SHP77 (cell line): Measurements from ENCODE around the gene ERGIC1.
"Not testable (repeated sequence)": the region's sequence is repeated elsewhere in the genome, so short reads cannot be mapped to it uniquely, and the experiment has no call there.

ENCODE experiments used
- DNase-seq, 2 experiments: peaks; one replicate each; lab custom pipeline; 2025; lab: John Stamatoyannopoulos, UW

ERGIC1 gene

DNA sequence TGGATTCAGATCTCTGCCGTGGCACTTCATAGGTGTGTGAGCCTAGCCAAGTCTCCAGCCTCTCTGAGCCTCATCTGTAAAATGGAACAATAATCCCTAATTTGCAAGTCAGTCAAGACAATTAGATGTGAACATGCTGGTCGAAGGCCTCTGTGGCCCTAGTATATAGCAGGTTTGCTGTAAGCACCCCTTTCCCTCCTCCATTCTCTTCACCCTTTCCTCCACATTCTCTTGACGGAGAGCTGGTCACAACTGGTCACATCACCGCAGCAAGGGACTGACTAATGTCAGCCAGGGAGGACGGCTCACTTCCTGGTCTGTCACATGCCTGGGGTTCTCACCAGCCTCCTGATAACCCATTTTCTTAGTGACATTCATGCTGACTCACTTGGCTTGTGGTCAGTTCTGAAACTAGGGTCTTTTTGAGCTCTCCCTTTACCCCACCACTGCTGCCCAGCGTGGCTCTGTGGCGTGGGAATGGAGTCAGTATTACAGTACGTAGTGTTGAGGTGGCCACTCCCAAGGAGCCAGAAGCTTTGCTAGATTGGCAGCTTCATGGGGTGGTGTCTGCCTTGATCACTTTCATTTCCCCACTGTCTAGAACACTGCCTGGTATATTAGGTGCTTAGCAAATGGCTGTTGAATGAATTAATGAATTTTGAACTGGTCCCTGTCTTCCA, 47.8 kb downstream of the ERGIC1 start:
- no peak for DNase-seq

DNA sequence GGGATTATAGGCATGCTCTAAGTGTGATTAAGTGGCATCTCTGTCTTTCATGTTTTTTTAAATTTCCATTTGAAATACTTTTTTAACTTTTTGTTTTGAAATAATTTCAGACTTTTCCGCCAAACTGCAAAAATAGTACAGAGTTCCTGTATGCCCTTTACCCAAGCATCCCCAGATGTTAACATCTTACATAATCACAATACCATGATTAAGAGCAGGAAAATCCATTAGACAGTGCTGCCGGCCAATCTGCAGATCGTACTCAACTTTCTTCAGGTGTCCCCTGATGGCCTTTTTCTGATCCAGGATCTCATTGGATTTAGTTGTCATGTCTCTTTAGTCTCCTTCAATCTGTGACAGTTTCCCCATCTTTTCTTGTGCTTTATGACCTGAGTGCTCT, 49.0 kb downstream of the ERGIC1 start:
- no peak for DNase-seq

DNA sequence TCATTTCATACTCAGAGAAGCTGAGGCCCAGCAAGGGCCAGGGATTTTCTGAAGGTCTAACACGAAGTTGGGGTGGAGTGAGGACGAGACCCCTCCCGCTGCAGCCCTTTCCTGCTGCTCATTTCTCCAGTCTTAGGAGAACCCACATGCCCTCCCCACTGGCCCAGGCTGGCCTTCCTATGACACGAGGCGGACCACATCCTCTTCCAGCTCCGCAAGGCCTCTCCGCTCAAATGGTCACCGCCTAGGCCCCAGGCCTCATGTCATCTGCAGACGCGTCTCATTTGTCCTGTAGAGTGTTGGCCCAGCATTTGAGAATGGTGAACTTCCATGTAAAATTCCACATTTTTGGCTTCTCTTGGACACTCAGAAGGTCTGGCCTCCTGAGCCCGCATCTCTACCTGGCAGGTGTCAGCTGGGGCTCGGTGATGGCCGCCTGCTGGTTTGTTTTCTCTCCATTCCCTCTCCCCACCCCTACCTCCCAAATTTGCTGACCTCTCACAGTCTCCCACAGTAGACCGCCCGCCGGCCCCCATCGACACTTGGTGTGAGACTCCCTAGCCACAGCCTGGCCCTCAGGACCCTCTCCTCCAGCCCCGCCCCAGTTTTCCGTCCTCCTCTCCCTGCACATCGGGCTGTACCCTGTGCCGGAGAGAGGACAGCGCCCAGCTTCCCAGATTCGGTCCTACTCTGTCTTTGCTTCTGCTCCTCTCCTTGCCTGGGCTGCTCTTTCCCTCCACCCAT, 51.7 kb downstream of the ERGIC1 start:
- no peak for DNase-seq

DNA sequence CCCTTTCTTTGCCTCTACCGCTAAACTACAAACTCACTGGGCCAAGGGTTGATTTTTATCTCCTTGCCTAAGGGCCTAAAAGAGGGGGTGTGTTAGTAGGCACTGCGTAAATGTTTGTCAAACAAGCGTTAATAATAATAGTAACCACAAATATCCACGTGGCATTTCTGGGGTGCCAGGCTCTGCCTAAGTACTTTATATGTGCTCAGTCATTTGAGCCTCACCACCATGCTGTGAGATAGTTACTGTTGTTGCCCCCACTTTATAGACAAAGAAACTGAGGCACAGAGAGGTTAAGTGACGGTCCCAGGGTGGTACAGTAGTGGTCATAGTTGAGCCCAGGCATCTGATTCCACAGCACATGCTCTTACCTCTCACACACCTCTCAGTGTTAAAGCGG, 52.4 kb downstream of the ERGIC1 start:
- DNase-seq = no peak

DNA sequence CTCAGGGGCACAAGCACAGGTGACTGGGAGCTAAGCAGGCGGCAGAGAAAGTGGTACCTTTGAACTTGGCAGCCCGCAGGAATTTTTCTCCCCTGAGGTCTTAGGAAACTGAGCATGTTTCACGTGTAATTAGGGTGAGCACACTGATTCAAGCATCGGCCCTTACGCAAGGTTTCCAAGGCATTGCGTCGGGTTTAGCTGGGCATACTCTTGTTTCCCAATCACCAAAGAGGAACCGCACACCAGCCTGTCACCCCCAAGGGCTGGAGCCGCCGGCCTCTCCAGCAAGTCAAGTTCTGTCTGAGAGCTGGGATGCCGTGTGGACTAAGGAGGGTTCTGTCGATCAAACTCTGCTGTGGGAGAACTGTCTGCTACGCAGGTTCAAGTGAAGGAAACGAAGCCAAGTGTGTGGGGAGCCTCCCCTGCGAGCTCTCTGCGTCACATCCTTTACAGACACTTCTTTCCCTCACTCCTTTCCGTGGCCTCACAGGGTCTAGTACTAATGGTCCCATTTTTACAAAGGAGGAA, 53.0 kb downstream of the ERGIC1 start:
- no peak for DNase-seq

DNA sequence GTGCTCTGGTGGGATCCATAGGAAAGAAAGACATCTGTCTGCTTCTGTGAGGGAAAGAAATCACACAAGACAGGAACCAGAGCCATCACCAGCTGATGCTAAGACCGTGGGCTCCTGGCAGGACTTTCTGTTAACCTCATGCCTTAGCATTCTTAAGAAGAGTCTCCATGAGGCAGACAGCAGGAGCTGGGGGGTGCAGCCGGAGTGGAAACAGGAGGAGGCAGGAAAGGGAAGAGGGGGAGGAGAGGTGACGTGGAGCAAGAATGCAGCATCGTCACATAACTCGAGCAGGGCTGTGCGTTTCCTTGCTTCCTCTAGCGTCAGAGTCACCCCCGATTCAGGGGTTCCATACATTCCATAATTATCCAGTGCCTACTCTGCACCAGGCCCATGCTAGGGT, 53.6 kb downstream of the ERGIC1 start:
- no peak for DNase-seq

DNA sequence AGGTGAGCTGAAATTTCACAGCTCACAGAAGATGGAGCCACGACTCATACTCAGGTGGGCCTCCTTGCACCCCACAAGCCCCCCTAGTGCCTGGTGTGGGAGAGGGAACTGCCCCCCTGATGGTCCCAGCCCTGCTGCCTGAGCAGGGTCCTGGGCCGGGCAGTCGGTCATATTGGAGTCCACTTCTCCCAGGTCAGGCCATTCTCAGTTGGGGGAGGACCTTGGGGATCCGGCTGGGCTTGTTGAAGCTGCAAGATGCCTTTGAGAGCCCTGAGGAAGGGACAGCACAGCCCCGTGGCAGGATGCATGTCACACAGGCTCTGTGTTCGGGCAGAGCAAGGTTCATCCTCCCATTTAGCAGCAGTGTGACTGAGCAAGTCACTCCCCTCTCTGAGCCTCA, 56.6 kb downstream of the ERGIC1 start:
- no peak for DNase-seq

DNA sequence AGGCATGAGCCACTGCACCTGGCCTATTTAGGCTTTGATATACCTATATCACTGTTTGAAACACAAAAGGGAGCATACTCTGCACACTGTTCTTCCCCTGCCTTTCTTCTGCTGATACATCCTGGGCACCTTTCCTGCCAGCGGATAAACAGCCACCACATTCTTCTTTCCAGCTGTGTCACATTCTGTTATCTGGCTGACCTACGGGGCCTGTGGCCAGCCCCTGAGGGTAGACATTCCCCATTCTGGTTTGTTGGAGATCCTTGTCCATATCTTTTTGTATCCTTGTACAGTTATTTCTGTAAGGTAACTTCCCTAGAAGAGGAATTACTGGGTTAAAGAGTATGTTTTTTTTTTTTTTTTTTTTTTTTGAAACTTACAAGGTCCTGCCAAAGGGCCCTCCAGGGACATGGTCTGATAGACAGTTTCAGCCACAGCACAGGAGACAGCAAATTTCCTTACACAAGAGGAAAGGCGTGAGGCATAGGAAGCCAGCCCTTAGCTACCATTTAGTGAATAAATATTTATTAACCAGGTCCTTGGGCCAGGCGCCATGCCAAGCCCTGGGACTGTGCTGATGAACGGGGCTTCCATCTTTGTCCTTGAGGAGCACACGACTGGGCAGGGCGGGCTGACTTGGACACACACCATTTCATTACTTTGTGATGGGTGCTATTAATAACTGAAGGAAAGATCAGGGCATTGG, 57.8 kb downstream of the ERGIC1 start:
- no peak for DNase-seq

DNA sequence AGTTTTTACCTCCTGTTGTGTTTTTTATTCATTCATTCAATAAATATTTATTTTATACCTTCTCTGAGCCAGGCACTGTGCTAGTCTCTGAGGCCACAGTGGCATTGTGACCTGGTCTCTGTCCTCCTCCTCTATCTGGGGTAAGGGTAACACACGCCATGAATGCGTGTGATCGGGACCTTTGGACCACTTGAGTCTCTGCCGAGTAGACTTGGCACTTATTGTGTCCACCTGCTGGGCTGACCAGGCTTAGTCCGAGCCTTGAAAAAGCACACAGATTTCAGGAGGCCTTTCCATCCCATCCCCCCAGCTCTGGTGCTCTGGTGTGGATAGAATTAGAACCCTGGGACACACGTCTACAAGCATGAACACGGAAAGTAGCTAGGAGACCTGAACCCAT, 58.7 kb downstream of the ERGIC1 start:
- no peak for DNase-seq

DNA sequence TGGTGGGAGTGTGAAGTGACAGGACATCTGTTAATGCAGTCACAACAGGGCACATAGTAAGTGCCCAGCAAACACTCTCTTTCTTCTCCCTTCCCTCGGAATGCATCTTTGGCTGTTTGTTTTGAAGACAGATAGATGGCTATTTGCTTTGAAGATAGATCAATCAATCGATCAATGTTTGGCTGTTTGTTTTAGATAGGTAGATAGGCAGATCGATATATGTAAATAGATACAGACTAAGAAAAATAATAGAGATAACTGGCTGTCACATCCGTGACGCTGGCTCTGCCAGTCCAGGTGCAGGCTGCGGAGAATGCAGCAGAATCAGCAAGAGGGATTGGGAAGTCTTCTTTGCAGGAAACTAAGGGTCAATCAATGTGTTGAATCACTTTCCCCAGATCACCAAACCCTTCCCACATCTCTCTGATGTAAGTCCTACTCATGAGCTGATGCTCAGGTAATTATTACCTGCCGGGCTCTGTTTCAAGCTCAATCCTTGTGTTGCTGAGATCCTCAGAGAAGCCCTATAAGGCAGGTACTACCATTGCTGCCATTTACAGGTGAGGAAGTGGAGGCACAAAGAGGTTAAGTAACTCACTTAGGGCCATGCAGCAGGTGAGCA, 60.8 kb downstream of the ERGIC1 start:
- DNase-seq = no peak

DNA sequence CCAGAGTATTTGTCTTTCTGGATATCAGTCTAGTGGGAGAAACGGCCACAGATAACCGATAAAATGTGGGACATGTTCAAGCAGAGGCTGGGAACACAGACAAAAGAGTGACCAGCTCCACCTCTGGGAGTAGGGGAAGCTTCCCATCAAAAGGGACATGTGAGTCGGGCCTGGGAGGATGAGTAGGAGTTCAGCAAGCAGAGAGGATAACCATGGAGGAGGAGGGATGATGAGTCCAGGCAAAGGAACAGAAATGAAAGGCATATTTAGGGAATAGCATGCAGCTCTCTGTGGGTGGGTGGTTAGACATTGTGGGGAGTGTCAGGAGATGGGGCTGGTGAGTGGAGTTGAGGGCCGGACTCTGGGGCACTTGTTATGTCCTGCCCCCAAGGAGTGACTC, 61.5 kb downstream of the ERGIC1 start:
- DNase-seq = no peak

DNA sequence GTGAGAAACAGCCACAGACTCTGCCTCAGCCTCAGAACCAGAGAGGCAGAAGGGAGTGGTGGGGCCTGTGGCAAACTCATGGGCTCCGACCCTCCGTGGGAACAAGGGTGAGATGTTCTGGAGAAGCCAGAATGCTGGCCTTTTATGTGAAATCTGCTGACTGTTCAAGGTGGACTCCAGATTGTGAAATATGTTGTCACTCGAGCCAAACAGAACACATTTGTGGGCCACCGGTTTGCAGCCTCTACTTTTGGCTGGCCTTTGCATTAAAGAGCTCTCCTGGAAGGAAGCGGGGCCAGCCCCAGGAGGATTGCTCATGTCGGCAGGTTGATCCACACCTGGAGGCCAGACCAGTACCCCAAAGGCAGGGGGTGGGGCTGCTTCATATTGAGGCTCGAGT, 62.4 kb downstream of the ERGIC1 start:
- DNase-seq = no peak

DNA sequence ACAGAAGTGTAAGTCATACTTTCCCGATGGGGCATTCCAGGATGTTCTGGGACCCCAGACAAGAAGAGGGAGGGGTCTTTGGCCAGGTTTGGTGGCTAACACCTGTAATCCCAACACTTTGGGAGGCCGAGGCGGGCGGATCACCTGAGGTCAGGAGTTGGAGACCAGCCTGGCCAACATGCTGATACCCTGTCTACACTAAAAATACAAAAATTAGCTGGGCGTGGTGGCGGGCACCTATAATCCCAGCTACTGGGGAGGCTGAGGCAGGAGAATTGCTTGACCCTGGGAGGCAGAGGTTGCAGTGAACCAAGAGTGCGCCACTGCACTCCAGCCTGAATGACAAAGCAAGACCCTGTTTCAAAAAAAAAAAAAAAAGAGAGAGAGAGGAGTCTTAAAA, 63.0 kb downstream of the ERGIC1 start:
- DNase-seq = not testable (repeated sequence)

DNA sequence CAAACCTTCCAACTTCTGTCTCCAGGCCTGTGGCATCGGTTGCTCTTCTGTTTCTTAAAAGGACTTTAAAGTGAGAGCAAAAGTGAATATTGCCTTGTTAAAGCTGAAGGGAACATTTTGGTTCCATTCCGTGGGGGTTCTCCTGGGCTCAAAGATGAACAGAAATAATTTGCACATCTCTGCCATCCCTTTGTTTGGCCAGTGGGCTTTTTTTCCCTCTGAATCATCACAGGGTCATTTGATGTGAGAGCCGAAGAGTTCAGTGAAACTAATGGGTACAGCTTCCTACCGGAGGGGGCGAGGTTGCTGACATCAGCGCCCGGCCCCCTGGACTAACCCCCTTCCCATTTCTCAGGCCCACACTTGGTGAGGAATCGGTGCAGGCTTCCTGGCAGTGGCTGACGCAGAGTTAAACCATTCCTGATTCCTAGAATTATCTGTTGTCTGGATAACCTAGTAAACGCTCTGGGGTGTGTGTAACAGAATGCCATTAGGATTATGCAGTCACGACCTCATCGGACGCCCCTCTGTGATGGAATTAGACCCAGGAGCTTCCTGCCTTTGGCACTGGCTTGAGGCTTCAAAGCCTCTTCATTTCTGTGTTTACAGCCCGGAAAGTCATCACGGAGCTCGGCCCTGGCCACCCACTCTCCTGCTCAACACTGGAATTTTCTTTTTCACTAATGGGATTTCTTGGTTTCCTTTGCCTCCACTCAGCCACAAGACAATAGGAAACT, 63.6 kb downstream of the ERGIC1 start:
- no peak for DNase-seq

DNA sequence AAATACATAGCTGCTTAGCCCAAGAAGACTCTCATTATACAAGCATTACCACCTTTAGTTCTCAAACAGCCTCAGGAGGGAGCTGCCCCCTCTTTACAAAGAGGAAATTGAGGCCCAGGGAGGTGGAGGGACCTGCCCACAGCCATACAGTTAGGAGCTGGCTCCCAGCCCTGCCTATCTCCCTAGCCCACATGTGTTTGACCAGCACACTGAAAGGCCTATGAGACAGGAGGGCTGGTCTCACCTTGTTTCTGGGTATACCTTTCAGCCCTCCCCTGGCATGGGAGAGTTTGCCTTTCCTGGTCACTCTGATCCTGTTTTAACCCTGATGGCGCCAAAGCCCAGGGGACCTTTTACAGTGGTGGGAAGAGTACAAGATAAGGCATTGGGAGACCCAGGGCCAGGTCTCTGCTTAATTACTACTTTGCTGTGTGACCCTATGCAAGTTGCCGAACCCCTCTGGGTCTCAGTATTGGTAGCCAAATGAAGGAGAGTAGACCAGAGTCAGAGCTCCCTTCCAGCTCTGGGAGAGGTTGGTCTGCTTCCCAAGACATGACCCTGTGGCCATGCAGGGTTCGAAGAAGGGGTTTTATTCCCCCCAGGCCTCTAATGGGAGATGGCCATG, 64.3 kb downstream of the ERGIC1 start:
- DNase-seq = no peak

DNA sequence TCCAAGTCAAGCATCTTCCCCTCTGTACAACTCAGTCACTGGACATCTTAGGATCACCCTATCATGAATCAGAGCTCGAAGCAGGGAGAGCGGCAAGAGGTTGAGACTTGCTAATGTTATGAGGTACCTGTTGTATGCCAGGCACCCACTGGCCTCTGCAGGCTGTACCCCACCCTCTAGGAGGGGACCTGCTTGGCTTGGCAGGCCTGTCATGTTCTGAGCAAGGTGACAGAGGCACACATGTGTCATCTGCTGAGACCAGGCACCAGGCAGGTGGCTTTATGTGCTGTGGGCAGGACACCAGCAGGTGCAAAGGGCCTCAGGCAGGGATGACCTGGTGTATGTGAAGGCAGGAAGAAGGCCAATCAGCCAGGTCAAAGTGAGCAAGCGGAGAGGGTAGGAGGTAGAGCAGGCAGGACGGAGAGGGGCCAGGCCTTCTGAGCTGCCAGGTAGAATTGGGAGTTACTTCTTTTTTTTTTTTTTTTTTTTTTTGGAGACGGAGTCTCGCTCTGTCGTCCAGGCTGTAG, 64.9 kb downstream of the ERGIC1 start:
- DNase-seq = no peak

DNA sequence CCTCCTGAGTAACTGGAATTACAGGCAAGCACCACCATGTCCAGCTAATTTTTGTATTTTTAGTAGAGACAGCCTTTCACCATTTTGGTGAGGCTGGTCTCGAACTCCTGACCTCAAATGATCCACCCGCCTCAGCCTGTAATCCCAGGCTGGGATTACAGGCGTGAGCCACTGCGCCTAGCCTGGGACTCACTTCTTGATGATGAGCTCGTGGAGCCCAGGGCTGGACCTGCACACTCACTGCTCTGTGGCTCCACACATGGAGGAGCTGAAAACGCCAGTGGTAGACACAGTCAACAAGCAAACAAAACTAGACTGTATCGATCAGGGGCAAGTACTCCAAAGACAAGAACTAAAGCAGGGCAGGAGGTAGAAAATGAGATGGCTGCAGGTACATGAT, 65.4 kb downstream of the ERGIC1 start:
- no peak for DNase-seq

DNA sequence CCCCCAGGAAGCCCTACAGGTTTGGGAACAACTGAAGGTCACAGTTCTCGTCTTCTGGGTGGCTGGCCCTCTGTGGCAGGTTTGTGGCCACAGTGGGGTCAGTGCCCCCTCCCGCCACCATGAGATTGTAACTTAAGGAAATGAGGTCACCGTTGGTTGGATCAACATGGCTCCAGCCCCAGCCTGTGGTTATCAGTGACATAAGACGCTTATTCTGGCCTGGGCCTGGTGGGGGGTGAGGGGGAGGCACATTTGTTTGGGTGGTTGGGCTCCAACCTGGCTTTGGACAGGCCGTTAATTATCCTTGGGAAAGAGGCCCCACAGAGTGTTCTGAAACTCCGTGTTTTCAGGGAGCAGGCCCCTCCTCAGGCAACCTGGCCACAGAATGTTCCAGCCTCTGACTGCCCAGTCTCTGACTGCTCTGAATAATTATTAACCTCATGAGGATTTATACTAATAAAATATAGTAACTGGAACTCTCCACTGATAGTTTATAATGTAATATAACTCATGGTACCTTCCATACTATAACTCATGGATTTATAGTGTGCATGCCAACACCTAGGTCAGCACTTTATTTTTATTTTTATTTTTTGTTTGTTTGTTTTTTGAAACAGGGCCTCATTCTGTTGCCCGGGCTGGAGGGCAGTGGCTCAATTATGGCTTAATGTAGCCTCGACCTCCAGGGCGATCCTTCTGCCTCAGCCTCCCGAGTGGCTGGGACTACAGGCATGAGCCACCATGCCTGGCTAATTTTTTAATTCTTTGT, 67.1 kb downstream of the ERGIC1 start:
- DNase-seq = no peak

DNA sequence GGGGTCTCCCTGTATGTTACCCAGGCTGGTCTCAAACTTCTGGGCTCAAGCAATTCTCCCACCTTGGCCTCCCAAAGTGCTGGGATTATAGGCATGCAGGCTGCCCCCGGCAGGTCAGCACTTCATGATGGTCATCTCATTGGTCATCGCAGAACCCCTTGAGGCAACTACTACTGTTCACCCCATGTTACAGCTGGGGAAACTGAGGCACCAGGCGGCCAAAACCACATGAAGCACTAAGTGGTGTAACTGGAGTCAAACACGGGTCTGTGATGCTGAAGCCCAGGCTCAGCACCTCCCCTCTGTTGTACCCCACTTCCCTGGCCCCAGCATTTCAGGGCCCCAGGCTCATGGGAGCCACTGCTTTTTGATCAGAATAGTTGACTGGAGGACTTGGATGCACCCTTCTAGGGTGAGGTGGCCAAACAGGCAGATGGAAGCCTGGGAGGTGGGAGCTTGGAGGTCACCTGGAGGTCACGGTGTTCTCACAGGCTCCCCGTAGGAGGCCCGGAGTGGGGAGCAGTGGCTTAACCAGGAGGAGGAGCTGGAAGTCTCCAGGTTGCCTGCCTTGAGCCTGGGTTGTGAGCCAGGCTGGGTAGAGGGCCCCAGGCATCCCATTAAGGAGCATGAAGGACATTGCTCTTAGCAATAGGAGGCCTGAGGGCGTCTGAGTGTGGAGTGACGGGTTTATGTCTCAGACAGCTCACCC, 67.9 kb downstream of the ERGIC1 start:
- DNase-seq = no peak
